EH (cell line): ENCODE results near the gene KCNQ5.

Experiments used
- DNase-seq: peaks from one replicate; pipeline ENCODE4 v3.0.0-alpha.2; 2015; ENCODE audit warnings: low read depth

Gene KCNQ5

GRCh38 chr6:72798196-72798595 is 176.3 kb downstream of the KCNQ5 start:
- peak; percentile 67 for DNase-seq

GRCh38 chr6:72809746-72810379 is 188.0 kb downstream of the KCNQ5 start:
- DNase-seq = peak; percentile 15

- peak; percentile 47 for DNase-seq
Observed at GRCh38 chr6:72810571-72811280, 188.9 kb downstream of the KCNQ5 start.

GRCh38 chr6:72811971-72812421 is 190.1 kb downstream of the KCNQ5 start:
- DNase-seq = peak; percentile 93

- no peak for DNase-seq
Observed at GRCh38 chr6:72813807-72814596, 192.1 kb downstream of the KCNQ5 start.

- DNase-seq = no peak
Observed at GRCh38 chr6:72816022-72816421, 194.2 kb downstream of the KCNQ5 start.

- no peak for DNase-seq
Observed at GRCh38 chr6:72817208-72817607, 195.3 kb downstream of the KCNQ5 start.

GRCh38 chr6:72819609-72820008 is 197.7 kb downstream of the KCNQ5 start:
- no peak for DNase-seq

- no peak for DNase-seq
Observed at GRCh38 chr6:72820153-72820552, 198.3 kb downstream of the KCNQ5 start.

- DNase-seq = no peak
Observed at GRCh38 chr6:72820906-72821305, 199.0 kb downstream of the KCNQ5 start.

GRCh38 chr6:72822023-72822422 is 200.2 kb downstream of the KCNQ5 start:
- DNase-seq = no peak

- no peak for DNase-seq
Observed at GRCh38 chr6:72822691-72823090, 200.8 kb downstream of the KCNQ5 start.

- DNase-seq = no peak
Observed at GRCh38 chr6:72824833-72825232, 203.0 kb downstream of the KCNQ5 start.

GRCh38 chr6:72825315-72825911 is 203.5 kb downstream of the KCNQ5 start:
- peak; percentile 82 for DNase-seq

- peak; percentile 85 for DNase-seq
Observed at GRCh38 chr6:72826037-72826436, 204.2 kb downstream of the KCNQ5 start.

- DNase-seq = peak; percentile 88
Observed at GRCh38 chr6:72826744-72827438, 205.0 kb downstream of the KCNQ5 start.

- DNase-seq = no peak
Observed at GRCh38 chr6:72828904-72829303, 207.0 kb downstream of the KCNQ5 start.

GRCh38 chr6:72832271-72832670 is 210.4 kb downstream of the KCNQ5 start:
- peak; percentile 25 for DNase-seq

GRCh38 chr6:72835749-72836148 is 213.9 kb downstream of the KCNQ5 start:
- DNase-seq = no peak

GRCh38 chr6:72836971-72837370 is 215.1 kb downstream of the KCNQ5 start:
- no peak for DNase-seq

- no peak for DNase-seq
Observed at GRCh38 chr6:72841195-72841594, 219.3 kb downstream of the KCNQ5 start.

GRCh38 chr6:72842140-72842539 is 220.3 kb downstream of the KCNQ5 start:
- DNase-seq = peak; percentile 41
